ENCODE measurements around the gene CST9L. TPM values are rescaled to one million over a fixed set of nuclear protein-coding genes. Genes with fewer than 3 reads are reported as not detected.
A peak's percentile ranks its signal among the peaks of the same experiment; 100 is the strongest.

CST9L gene
- total and polyA plus RNA-seq, 2 of the 13 experiments (the other 11 are each of a cell fraction or from before 2014, with no cell fraction given): 0.15 TPM; not detected in 1

DNA sequence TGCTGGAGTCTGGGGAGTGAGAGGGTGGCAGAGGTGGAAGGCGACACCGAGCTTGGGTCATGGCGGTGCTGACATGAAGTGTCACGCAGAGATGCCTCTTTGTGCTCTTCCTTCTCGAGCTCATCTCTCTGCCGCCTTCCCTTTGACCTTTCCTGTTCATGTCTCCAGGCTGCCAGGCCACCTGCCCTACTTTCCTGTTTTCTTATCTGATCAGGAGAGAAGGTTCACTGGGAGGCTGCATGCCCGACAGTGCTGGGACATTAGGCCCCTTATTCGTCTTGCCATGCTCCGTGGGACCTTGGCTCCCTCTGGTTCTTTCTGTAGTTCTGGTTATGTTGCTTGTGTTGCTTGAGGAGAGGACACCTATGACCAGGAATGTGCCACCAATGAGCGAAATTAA, 44.1 kb downstream of the CST9L start (continued):
- TF ChIP-seq, protein P1, sequence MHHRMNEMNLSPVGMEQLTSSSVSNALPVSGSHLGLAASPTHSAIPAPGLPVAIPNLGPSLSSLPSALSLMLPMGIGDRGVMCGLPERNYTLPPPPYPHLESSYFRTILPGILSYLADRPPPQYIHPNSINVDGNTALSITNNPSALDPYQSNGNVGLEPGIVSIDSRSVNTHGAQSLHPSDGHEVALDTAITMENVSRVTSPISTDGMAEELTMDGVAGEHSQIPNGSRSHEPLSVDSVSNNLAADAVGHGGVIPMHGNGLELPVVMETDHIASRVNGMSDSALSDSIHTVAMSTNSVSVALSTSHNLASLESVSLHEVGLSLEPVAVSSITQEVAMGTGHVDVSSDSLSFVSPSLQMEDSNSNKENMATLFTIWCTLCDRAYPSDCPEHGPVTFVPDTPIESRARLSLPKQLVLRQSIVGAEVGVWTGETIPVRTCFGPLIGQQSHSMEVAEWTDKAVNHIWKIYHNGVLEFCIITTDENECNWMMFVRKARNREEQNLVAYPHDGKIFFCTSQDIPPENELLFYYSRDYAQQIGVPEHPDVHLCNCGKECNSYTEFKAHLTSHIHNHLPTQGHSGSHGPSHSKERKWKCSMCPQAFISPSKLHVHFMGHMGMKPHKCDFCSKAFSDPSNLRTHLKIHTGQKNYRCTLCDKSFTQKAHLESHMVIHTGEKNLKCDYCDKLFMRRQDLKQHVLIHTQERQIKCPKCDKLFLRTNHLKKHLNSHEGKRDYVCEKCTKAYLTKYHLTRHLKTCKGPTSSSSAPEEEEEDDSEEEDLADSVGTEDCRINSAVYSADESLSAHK (CRISPR knock-in tag; IDR thresholded peaks at IDR 0.05; ENCODE audit: borderline replicate concordance): no peak
- TF ChIP-seq ZIK1 (CRISPR knock-in tag; IDR thresholded peaks at IDR 0.05; ENCODE audit: borderline replicate concordance, low read depth) (no peak), ZBTB7A (CRISPR knock-in tag; IDR thresholded peaks at IDR 0.05) (no peak)
- TF ChIP-seq, protein P2, sequence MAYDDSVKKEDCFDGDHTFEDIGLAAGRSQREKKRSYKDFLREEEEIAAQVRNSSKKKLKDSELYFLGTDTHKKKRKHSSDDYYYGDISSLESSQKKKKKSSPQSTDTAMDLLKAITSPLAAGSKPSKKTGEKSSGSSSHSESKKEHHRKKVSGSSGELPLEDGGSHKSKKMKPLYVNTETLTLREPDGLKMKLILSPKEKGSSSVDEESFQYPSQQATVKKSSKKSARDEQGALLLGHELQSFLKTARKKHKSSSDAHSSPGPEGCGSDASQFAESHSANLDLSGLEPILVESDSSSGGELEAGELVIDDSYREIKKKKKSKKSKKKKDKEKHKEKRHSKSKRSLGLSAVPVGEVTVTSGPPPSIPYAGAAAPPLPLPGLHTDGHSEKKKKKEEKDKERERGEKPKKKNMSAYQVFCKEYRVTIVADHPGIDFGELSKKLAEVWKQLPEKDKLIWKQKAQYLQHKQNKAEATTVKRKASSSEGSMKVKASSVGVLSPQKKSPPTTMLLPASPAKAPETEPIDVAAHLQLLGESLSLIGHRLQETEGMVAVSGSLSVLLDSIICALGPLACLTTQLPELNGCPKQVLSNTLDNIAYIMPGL (CRISPR knock-in tag; IDR thresholded peaks at IDR 0.05; ENCODE audit: borderline replicate concordance in 1 of 2, low read depth in 1 of 2): no peak

- CTCF ChIA-PET (ENCODE audit: low intra/inter-chr PET ratio, low total read pairs): no interaction called here
- POLR2A ChIA-PET: no interaction called here
- TF ChIP-seq ISL2 (CRISPR knock-in tag; IDR thresholded peaks at IDR 0.05) (no peak), ZKSCAN1 (IDR thresholded peaks at IDR 0.05; ENCODE audit: low read length) (no peak), HES4 (CRISPR knock-in tag; IDR thresholded peaks at IDR 0.05; ENCODE audit: borderline replicate concordance) (no peak), TSC22D2 (CRISPR knock-in tag; IDR thresholded peaks at IDR 0.05; ENCODE audit: borderline replicate concordance) (no peak), ZNF839 (CRISPR knock-in tag; IDR thresholded peaks at IDR 0.05; ENCODE audit: borderline replicate concordance) (no peak), ZBTB20 (CRISPR knock-in tag; IDR thresholded peaks at IDR 0.05; ENCODE audit: borderline replicate concordance, low read depth) (no peak), PAWR (CRISPR knock-in tag; IDR thresholded peaks at IDR 0.05; ENCODE audit: borderline replicate concordance) (no peak), BORCS8-MEF2B (CRISPR knock-in tag; IDR thresholded peaks at IDR 0.05) (no peak), POLR2A (IDR thresholded peaks at IDR 0.05; ENCODE audit: insufficient read depth in 1 of 2, low read depth in 2 of 2, low read length in 2 of 2) (no peak), ZMYM2 (CRISPR knock-in tag; IDR thresholded peaks at IDR 0.05) (no peak), ELF3 (CRISPR knock-in tag; IDR thresholded peaks at IDR 0.05) (peak; percentile 32; the same call in 1 of the 2 replicates), HNF1B (CRISPR knock-in tag; IDR thresholded peaks at IDR 0.05) (0 out of 2 replicates have a peak, but pooled peaks have one; percentile 37)
- TF ChIP-seq, protein P3, sequence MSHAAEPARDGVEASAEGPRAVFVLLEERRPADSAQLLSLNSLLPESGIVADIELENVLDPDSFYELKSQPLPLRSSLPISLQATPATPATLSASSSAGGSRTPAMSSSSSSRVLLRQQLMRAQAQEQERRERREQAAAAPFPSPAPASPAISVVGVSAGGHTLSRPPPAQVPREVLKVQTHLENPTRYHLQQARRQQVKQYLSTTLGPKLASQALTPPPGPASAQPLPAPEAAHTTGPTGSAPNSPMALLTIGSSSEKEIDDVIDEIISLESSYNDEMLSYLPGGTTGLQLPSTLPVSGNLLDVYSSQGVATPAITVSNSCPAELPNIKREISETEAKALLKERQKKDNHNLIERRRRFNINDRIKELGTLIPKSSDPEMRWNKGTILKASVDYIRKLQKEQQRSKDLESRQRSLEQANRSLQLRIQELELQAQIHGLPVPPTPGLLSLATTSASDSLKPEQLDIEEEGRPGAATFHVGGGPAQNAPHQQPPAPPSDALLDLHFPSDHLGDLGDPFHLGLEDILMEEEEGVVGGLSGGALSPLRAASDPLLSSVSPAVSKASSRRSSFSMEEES (CRISPR knock-in tag; IDR thresholded peaks at IDR 0.05): no peak
Observed at GRCh38 chr20:23520185-23520584, 48.1 kb downstream of the CST9L start.

More at GRCh38 chr20:23520185-23520584, 48.1 kb downstream of the CST9L start:
- Histone ChIP-seq H3K9ac (ENCODE audit: insufficient read depth, low read depth, low read length) (no peak overlapping the region), H3K9me3 (ENCODE audit: low read length) (no peaks in the 10 kb centered on the region), H3K4me1 (ENCODE audit: insufficient read depth, low read length) (peaks cover 33% of the 10 kb centered on the region), H3K36me3 (replicated peaks in 1 of 2; ENCODE audit: control insufficient read depth in 1 of 2, insufficient read depth in 2 of 2, low read length in 2 of 2) (no peaks in the 10 kb centered on the region), H3K79me2 (ENCODE audit: insufficient read depth, low read length) (no peaks in the 10 kb centered on the region), H2AFZ (ENCODE audit: low read length) (no peak overlapping the region), H4K20me1 (ENCODE audit: insufficient read depth, low read length) (no peaks in the 10 kb centered on the region), H3K4me2 (ENCODE audit: low read depth, low read length) (peak overlapping the region; percentile 20), H3K4me3 (replicated peaks in 1 of 3; ENCODE audit: insufficient read depth in 1 of 3, low read depth in 2 of 3, low read length in 3 of 3) (no peak overlapping the region), H3K27ac (ENCODE audit: extremely low read length, insufficient read depth, low read length) (no peak overlapping the region), H3K27me3 (ENCODE audit: control insufficient read depth in 1 of 2, insufficient read depth in 2 of 2, low read length in 2 of 2) (peaks cover 0 to 9% of the 10 kb centered on the region in 2 experiments; a peak in 1 of 5 replicates)
- in situ Hi-C loops (cut with HindIII; ENCODE audit: extremely low pct_ligation_motif_present, low pct_unique_long_range_greater_than_20kb): no loop called here
- peak; percentile 26 for FAIRE-seq
- no TSS peak for BruUV-seq (replicated peaks)
- 9% methylated on average over 2 of the region's 2 CpGs for WGBS (ENCODE audit: low lambda C conversion rate)
- peak; percentile 41 for DNase-seq (ENCODE audit: low spot score)
- ATAC-seq: peak; percentile 33; the same call in 2 of the 3 replicates
- intact Hi-C loops (cut with micrococcal nuclease; ENCODE audit: unreplicated experiment): no loop called here
